RWPE1 (cell line): Measurements from ENCODE around the gene MBP.

ENCODE experiments used
- CTCF ChIA-PET: fragments of 350-600 bp; sonication (Branson Sonifier 250); formaldehyde crosslinking; extraction: SDS; loops from one replicate; lab custom pipeline; 2021; lab: Yijun Ruan, JAX
- POLR2A ChIA-PET: fragments of 400-600 bp; formaldehyde crosslinking; extraction: SDS; loops from one replicate; lab custom pipeline; 2020; ENCODE audit warnings: antibody characterized with exemption; ENCODE audit not compliant: low non-redundant PET; lab: Yijun Ruan, JAX
- DNase-seq: peaks from one replicate; pipeline ENCODE4 v3.0.0; 2012; ENCODE audit warnings: low spot score
- H3K27ac ChIP-seq: fragments of 450-650 bp; 2 replicates; pipeline ENCODE4 v1.5.1; 2017
- CTCF ChIP-seq: fragments of 450-650 bp; conservative IDR thresholded peaks from 2 replicates; pipeline ENCODE4 v1.5.1; 2017; ENCODE audit warnings: low read depth, mild to moderate bottlenecking

MBP gene

GRCh38 chr18:77081390-77081778 is 51.2 kb downstream of the MBP start:
- POLR2A ChIA-PET = no interaction called here
- H3K27ac ChIP-seq = no peak overlapping the region
- CTCF ChIA-PET = no interaction called here
- no peak for DNase-seq
- no peak for TF ChIP-seq CTCF

- DNase-seq = no peak
- TF ChIP-seq CTCF = no peak
- H3K27ac ChIP-seq = peak overlapping the region; percentile 13; the same call in 1 of the 2 replicates
- ChIA-PET CTCF (no interaction called here), POLR2A (no interaction called here)
Observed at GRCh38 chr18:77079954-77080682, 52.5 kb downstream of the MBP start.

GRCh38 chr18:77079088-77079487 is 53.5 kb downstream of the MBP start:
- TF ChIP-seq CTCF = no peak
- ChIA-PET POLR2A (no interaction called here), CTCF (no interaction called here)
- DNase-seq = no peak
- H3K27ac ChIP-seq = peak overlapping the region; percentile 13

- ChIA-PET CTCF (no interaction called here), POLR2A (no interaction called here)
- TF ChIP-seq CTCF = no peak
- no peak for DNase-seq
- peak overlapping the region; percentile 13 for H3K27ac ChIP-seq
Observed at GRCh38 chr18:77078690-77079070, 53.9 kb downstream of the MBP start.

GRCh38 chr18:77077941-77078689 is 54.5 kb downstream of the MBP start:
- H3K27ac ChIP-seq = peak overlapping the region; percentile 13
- ChIA-PET CTCF (no interaction called here), POLR2A (no interaction called here)
- DNase-seq = no peak
- TF ChIP-seq CTCF = no peak

- DNase-seq = no peak
- H3K27ac ChIP-seq = no peak overlapping the region
- ChIA-PET CTCF (no interaction called here), POLR2A (no interaction called here)
- TF ChIP-seq CTCF = no peak
Observed at GRCh38 chr18:77077401-77077800, 55.2 kb downstream of the MBP start.
